ENCODE measurements around the gene GALNT18. TPM values are rescaled to one million over a fixed set of nuclear protein-coding genes. Genes with fewer than 3 reads are reported as not detected.

Gene GALNT18
- total RNA-seq, 1 experiment from 2014 or later, result not detected

DNA sequence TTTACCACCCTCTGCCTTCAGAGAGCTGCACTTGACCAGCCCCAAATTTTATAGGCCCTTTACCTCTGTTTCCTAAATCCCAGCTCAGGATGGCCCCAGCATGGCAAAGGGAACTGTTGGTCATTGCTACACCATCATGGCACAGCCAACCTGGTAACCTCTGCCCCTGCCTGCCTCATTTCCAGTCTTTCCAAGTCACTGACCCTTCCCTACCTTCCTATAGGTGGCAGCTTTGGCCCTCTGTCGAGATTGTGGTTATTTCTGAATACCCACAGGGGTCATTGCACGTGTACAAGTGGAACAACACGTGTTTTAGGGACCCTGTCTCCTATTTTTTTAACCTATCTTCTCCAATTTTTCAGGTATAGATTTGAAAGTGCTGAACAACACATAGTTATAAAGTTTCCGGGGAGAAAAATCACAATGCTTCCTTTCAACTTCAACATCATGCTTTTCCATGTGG, 2.8 kb downstream of the GALNT18 start:
- Histone ChIP-seq H3K79me2 (ENCODE audit: low read depth) (no peaks in the 10 kb centered on the region), H3K9me2 (ENCODE audit: insufficient read depth) (no peaks in the 10 kb centered on the region), H2AFZ (no peak overlapping the region), H3K36me3 (ENCODE audit: low read depth) (no peaks in the 10 kb centered on the region), H4K20me1 (ENCODE audit: insufficient read depth) (no peaks in the 10 kb centered on the region), H3K27me3 (ENCODE audit: insufficient read depth, low read depth) (peaks cover 13% of the 10 kb centered on the region; the same call in 1 of the 2 replicates), H3K4me1 (replicated peaks; ENCODE audit: insufficient read depth) (no peaks in the 10 kb centered on the region), H3K4me2 (no peak overlapping the region), H3F3A (ENCODE audit: insufficient read depth, low read depth) (no peaks in the 10 kb centered on the region), H3K9me3 (ENCODE audit: insufficient read depth, low read depth) (no peaks in the 10 kb centered on the region), H3K27ac (no peak overlapping the region), H3K4me3 (no peak overlapping the region)
- DNase-seq, result no peak
- TF ChIP-seq EZH2 (IDR thresholded peaks at IDR 0.05; ENCODE audit: low read depth), result no peak
- TF ChIP-seq, protein P1, sequence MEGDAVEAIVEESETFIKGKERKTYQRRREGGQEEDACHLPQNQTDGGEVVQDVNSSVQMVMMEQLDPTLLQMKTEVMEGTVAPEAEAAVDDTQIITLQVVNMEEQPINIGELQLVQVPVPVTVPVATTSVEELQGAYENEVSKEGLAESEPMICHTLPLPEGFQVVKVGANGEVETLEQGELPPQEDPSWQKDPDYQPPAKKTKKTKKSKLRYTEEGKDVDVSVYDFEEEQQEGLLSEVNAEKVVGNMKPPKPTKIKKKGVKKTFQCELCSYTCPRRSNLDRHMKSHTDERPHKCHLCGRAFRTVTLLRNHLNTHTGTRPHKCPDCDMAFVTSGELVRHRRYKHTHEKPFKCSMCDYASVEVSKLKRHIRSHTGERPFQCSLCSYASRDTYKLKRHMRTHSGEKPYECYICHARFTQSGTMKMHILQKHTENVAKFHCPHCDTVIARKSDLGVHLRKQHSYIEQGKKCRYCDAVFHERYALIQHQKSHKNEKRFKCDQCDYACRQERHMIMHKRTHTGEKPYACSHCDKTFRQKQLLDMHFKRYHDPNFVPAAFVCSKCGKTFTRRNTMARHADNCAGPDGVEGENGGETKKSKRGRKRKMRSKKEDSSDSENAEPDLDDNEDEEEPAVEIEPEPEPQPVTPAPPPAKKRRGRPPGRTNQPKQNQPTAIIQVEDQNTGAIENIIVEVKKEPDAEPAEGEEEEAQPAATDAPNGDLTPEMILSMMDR (conservative IDR thresholded peaks at IDR 0.05), result no peak
- intact Hi-C loops (cut with micrococcal nuclease; ENCODE audit: unreplicated experiment), result no loop called here
- no TSS peak for BruUV-seq (replicated peaks)
- POLR2A ChIA-PET (ENCODE audit: unreplicated experiment), result interaction anchor here (0.5 kb wide), 1 partner anchor 29 kb away, joined by 4 read pairs; no protein-coding TSS in a partner anchor
- CTCF ChIA-PET, result no interaction called here

DNA sequence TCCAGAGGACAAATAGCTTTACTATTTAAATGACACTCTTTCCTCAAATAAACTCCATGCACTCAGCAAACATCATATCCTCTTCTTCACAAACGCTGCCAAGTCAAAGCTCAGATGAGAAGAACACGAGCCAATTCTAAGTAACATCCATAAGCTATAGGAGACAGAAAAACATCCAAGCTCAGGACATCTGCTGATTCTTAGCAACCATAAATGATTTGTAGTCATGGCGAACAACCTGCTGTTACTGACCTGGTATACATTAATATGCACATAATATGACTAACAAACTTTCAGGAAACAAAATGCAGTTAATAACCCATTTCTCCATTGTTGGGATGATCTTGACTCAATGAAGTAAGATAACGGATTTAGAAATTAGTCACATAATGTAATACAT, 6.7 kb downstream of the GALNT18 start:
- no peak overlapping the region for H3K27ac ChIP-seq
- no peaks in the 10 kb centered on the region for H3K79me2 ChIP-seq (ENCODE audit: low read depth)
- H3K27me3 ChIP-seq (ENCODE audit: insufficient read depth, low read depth), result peaks cover 4% of the 10 kb centered on the region; the same call in 1 of the 2 replicates
- H3K4me1 ChIP-seq (replicated peaks; ENCODE audit: insufficient read depth), result no peaks in the 10 kb centered on the region
- TF ChIP-seq EZH2 (IDR thresholded peaks at IDR 0.05; ENCODE audit: low read depth), result no peak
- TF ChIP-seq, protein P1 (conservative IDR thresholded peaks at IDR 0.05), result no peak
- POLR2A ChIA-PET (ENCODE audit: unreplicated experiment), result no interaction called here
- no peaks in the 10 kb centered on the region for H3K9me3 ChIP-seq (ENCODE audit: insufficient read depth, low read depth)
- no peaks in the 10 kb centered on the region for H4K20me1 ChIP-seq (ENCODE audit: insufficient read depth)
- BruUV-seq (replicated peaks), result no TSS peak
- no peaks in the 10 kb centered on the region for H3K9me2 ChIP-seq (ENCODE audit: insufficient read depth)
- H3K4me2 ChIP-seq, result no peak overlapping the region
- no peak for DNase-seq
- no peaks in the 10 kb centered on the region for H3F3A ChIP-seq (ENCODE audit: insufficient read depth, low read depth)
- CTCF ChIA-PET, result no interaction called here
- H2AFZ ChIP-seq, result no peak overlapping the region
- H3K4me3 ChIP-seq, result no peak overlapping the region
- intact Hi-C loops (cut with micrococcal nuclease; ENCODE audit: unreplicated experiment), result no loop called here
- H3K36me3 ChIP-seq (ENCODE audit: low read depth), result no peaks in the 10 kb centered on the region

DNA sequence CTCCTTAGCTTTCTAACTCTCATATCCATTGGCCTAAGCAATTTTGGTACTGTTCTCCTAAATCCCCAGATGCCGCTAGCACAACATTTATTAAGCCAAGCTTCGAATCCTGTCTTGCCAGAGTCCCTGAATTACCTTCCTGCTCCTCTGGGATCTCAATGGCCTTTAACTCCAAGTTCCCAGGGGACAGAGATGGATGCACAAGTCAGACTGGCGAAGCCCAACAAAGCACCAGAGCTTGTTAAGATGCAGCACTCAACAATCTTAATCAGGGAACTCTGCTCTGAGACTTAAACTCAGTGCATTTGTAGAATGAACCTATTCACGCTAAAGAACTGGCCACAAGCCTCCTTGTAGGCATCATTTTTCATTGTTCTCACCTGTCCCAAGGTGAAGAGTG, 9.4 kb downstream of the GALNT18 start:
- peaks cover 6% of the 10 kb centered on the region for H3K27me3 ChIP-seq (ENCODE audit: insufficient read depth, low read depth)
- TF ChIP-seq, protein P1 (conservative IDR thresholded peaks at IDR 0.05), result no peak
- no peak for TF ChIP-seq EZH2 (IDR thresholded peaks at IDR 0.05; ENCODE audit: low read depth)
- H3K4me2 ChIP-seq, result no peak overlapping the region
- no peaks in the 10 kb centered on the region for H3K79me2 ChIP-seq (ENCODE audit: low read depth)
- no peak overlapping the region for H3K4me3 ChIP-seq
- intact Hi-C loops (cut with micrococcal nuclease; ENCODE audit: unreplicated experiment), result no loop called here
- DNase-seq, result no peak
- H3K27ac ChIP-seq, result no peak overlapping the region
- H3K4me1 ChIP-seq (replicated peaks; ENCODE audit: insufficient read depth), result no peaks in the 10 kb centered on the region
- H3K9me2 ChIP-seq (ENCODE audit: insufficient read depth), result no peaks in the 10 kb centered on the region
- no peaks in the 10 kb centered on the region for H3F3A ChIP-seq (ENCODE audit: insufficient read depth, low read depth)
- no peaks in the 10 kb centered on the region for H3K9me3 ChIP-seq (ENCODE audit: insufficient read depth, low read depth)
- H2AFZ ChIP-seq, result no peak overlapping the region
- POLR2A ChIA-PET (ENCODE audit: unreplicated experiment), result no interaction called here
- no peaks in the 10 kb centered on the region for H3K36me3 ChIP-seq (ENCODE audit: low read depth)
- BruUV-seq (replicated peaks), result no TSS peak
- H4K20me1 ChIP-seq (ENCODE audit: insufficient read depth), result no peaks in the 10 kb centered on the region
- CTCF ChIA-PET, result no interaction called here
